NCI-H2029 treated with DMSO at 0.1 percent for 48 hours (cell line): ENCODE results near the gene AQP1.

Experiments
- DNase-seq: peaks from one replicate; lab custom pipeline; 2025; lab: John Stamatoyannopoulos, UW

Gene AQP1

DNA sequence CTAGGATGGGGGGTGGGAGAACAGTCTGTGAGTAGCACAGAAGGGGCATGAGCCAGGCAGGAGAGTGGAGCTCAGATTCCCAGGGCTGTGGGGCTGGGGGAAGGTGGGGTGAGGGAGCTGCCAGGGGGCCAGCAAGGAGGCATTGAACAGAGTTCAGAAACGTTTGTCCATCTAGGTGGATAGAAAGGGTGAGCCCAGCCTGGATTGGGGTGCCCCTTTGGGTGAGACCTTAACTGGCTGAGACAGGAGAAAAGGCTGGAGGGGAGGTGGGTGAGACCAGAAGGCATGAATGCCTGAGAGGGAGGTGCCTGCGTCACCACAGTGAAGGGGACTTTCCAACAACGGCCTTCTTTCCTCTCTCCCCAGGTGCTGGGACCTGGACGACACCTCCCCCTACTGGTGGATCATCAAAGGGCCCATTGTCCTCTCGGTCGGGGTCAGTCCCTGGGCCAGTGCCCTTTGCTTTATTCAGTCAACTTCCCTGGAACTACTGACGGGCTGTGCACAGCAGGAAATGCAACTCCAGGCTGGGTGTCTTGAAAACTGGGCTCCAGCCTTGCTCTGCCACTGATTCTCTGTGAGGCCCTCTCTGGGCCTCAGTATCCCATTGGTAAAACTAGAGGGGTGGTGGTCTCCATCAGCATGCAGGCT lies 63.1 kb downstream of the AQP1 start:
- no peak for DNase-seq
